Measurements from ENCODE around the gene ZFHX3. TPM values are rescaled to one million over a fixed set of nuclear protein-coding genes. Genes with fewer than 3 reads are reported as not detected.

The ZFHX3 gene
- polyA plus RNA-seq, 1 donor (not counting 4 experiments of a cell fraction or from before 2014, with no cell fraction given) = 1.2 TPM

DNA sequence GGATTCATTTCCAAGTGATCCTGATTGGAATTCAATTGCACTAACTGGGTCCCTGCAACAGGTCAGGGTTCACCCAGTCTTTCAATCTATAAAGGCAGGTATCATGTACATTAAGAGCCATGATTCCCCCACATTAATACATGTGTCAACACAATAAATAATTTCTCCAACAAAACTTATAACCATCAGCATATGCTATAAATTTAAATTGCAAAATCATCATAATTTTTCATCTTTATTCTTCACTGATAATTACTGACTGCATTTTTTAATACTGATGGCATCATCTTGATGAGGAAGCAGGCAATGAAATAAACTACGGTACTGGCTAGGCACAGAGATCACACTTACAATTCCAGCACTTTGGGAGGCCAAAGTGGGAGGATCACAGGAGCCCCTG, 59.4 kb downstream of the ZFHX3 start:
- FAIRE-seq (no peak), DNase-seq (ENCODE audit: low read depth, low spot score) (no peak)
- H3K27ac ChIP-seq (ENCODE audit: control insufficient read depth, insufficient read depth, low read length) = no peak overlapping the region
- dilution Hi-C loops (cut with MboI; ENCODE audit: extremely low pct_ligation_motif_present, low sequenced_read_pairs) = no loop called here
- H4K20me1 ChIP-seq (ENCODE audit: control insufficient read depth, extremely low read depth, insufficient read depth, low read length) = peaks cover 3% of the 10 kb centered on the region
- H3K9me3 ChIP-seq (ENCODE audit: control insufficient read depth, low read depth, low read length) = no peaks in the 10 kb centered on the region
- no peaks in the 10 kb centered on the region for H3K36me3 ChIP-seq (ENCODE audit: control insufficient read depth in 2 of 2, extremely low read depth in 1 of 2, insufficient read depth in 2 of 2, low read length in 2 of 2)
- H3K27me3 ChIP-seq (ENCODE audit: control insufficient read depth, extremely low read depth, insufficient read depth, low read length) = no peaks in the 10 kb centered on the region
- peaks cover 53% of the 10 kb centered on the region for H3K4me1 ChIP-seq (ENCODE audit: control insufficient read depth, extremely low read depth, insufficient read depth, low read length)
- TF ChIP-seq CTCF (optimal IDR thresholded peaks at IDR 0.05 in 1 of 3, IDR thresholded peaks at IDR 0.05 in 1 of 3, conservative IDR thresholded peaks at IDR 0.05 in 1 of 3; ENCODE audit: extremely low read depth in 1 of 3, insufficient read depth in 2 of 3, low read length in 3 of 3) = no peak
- TF ChIP-seq EZH2 (IDR thresholded peaks at IDR 0.05; ENCODE audit: low read length) = no peak
- H2AFZ ChIP-seq (ENCODE audit: control insufficient read depth, low read length) = no peak overlapping the region
- no peak overlapping the region for H3K4me3 ChIP-seq (ENCODE audit: control insufficient read depth in 2 of 3, extremely low read depth in 1 of 3, insufficient read depth in 2 of 3, low read depth in 1 of 3, low read length in 3 of 3)
- no peak overlapping the region for H3K9ac ChIP-seq (ENCODE audit: control insufficient read depth, extremely low read depth, insufficient read depth, low read length)
- H3K79me2 ChIP-seq (ENCODE audit: control insufficient read depth, insufficient read depth, low read length) = peaks cover 30% of the 10 kb centered on the region
- H3K9me1 ChIP-seq (ENCODE audit: control insufficient read depth, extremely low read depth, insufficient read depth, low read length) = peaks cover 2% of the 10 kb centered on the region
- no peak overlapping the region for H3K4me2 ChIP-seq (ENCODE audit: control insufficient read depth, extremely low read depth, insufficient read depth, low read depth, low read length)

GRCh38 chr16:72987480-72987901, 60.4 kb downstream of the ZFHX3 start:
- DNase-seq (ENCODE audit: low read depth, low spot score) (peak; percentile 74), FAIRE-seq (peak; percentile 83)
- Histone ChIP-seq H3K27me3 (ENCODE audit: control insufficient read depth, extremely low read depth, insufficient read depth, low read length) (no peaks in the 10 kb centered on the region), H3K4me3 (ENCODE audit: control insufficient read depth in 2 of 3, extremely low read depth in 1 of 3, insufficient read depth in 2 of 3, low read depth in 1 of 3, low read length in 3 of 3) (no peak overlapping the region), H3K9ac (ENCODE audit: control insufficient read depth, extremely low read depth, insufficient read depth, low read length) (no peak overlapping the region), H3K4me1 (ENCODE audit: control insufficient read depth, extremely low read depth, insufficient read depth, low read length) (peaks cover 53% of the 10 kb centered on the region), H3K79me2 (ENCODE audit: control insufficient read depth, insufficient read depth, low read length) (peaks cover 33% of the 10 kb centered on the region), H2AFZ (ENCODE audit: control insufficient read depth, low read length) (no peak overlapping the region), H3K4me2 (ENCODE audit: control insufficient read depth, extremely low read depth, insufficient read depth, low read depth, low read length) (peak overlapping the region; percentile 78), H3K9me3 (ENCODE audit: control insufficient read depth, low read depth, low read length) (no peaks in the 10 kb centered on the region), H3K9me1 (ENCODE audit: control insufficient read depth, extremely low read depth, insufficient read depth, low read length) (peaks cover 2% of the 10 kb centered on the region), H3K36me3 (ENCODE audit: control insufficient read depth in 2 of 2, extremely low read depth in 1 of 2, insufficient read depth in 2 of 2, low read length in 2 of 2) (no peaks in the 10 kb centered on the region), H4K20me1 (ENCODE audit: control insufficient read depth, extremely low read depth, insufficient read depth, low read length) (peaks cover 3% of the 10 kb centered on the region), H3K27ac (ENCODE audit: control insufficient read depth, insufficient read depth, low read length) (peak overlapping the region; percentile 13)
- TF ChIP-seq CTCF (optimal IDR thresholded peaks at IDR 0.05 in 1 of 3, IDR thresholded peaks at IDR 0.05 in 1 of 3, conservative IDR thresholded peaks at IDR 0.05 in 1 of 3; ENCODE audit: extremely low read depth in 1 of 3, insufficient read depth in 2 of 3, low read length in 3 of 3) (peak in 1 of 3 experiments; percentile 40), EZH2 (IDR thresholded peaks at IDR 0.05; ENCODE audit: low read length) (no peak)
- dilution Hi-C loops (cut with MboI; ENCODE audit: extremely low pct_ligation_motif_present, low sequenced_read_pairs) = no loop called here
